ENCODE results near the gene RASSF1. TPM values are rescaled to one million over a fixed set of nuclear protein-coding genes. Genes with fewer than 3 reads are reported as not detected.
"Not testable (repeated sequence)": the region's sequence is repeated elsewhere in the genome, so short reads cannot be mapped to it uniquely, and the experiment has no call there.

The RASSF1 gene
- total and polyA plus RNA-seq, 4 donors: 17.7 to 29.2 (median 24.8) TPM

GRCh38 chr3:50290161-50290641, 50.4 kb downstream of the RASSF1 start:
- WGBS (ENCODE audit: insufficient coverage): 97% methylated on average over 6 of the region's 16 CpGs
- Histone ChIP-seq H3K27me3 (ENCODE audit: control insufficient read depth, insufficient read depth, low read length) (no peaks in the 10 kb centered on the region), H3K4me1 (ENCODE audit: control insufficient read depth, insufficient read depth, low read length) (peaks cover 29% of the 10 kb centered on the region), H3K4me3 (ENCODE audit: low read depth, low read length) (no peak overlapping the region), H3K36me3 (ENCODE audit: control insufficient read depth, insufficient read depth, low read length) (peaks cover 53% of the 10 kb centered on the region), H3K27ac (ENCODE audit: low read depth, low read length) (no peak overlapping the region), H3K9me3 (ENCODE audit: control insufficient read depth, insufficient read depth, low read length) (no peaks in the 10 kb centered on the region)
- no peak for DNase-seq (ENCODE audit: low read depth in 4 of 6, low spot score in 6 of 6)

GRCh38 chr3:50289130-50289529, 51.5 kb downstream of the RASSF1 start:
- WGBS (ENCODE audit: insufficient coverage): 90% methylated on average over 2 of the region's 6 CpGs
- no peak for DNase-seq (ENCODE audit: low read depth in 4 of 6, low spot score in 6 of 6)
- peaks cover 29% of the 10 kb centered on the region for H3K4me1 ChIP-seq (ENCODE audit: control insufficient read depth, insufficient read depth, low read length)
- H3K9me3 ChIP-seq (ENCODE audit: control insufficient read depth, insufficient read depth, low read length): no peaks in the 10 kb centered on the region
- no peak overlapping the region for H3K27ac ChIP-seq (ENCODE audit: low read depth, low read length)
- H3K36me3 ChIP-seq (ENCODE audit: control insufficient read depth, insufficient read depth, low read length): peaks cover 47% of the 10 kb centered on the region
- no peak overlapping the region for H3K4me3 ChIP-seq (ENCODE audit: low read depth, low read length)
- H3K27me3 ChIP-seq (ENCODE audit: control insufficient read depth, insufficient read depth, low read length): no peaks in the 10 kb centered on the region

- DNase-seq (ENCODE audit: low read depth in 4 of 6, low spot score in 6 of 6): no peak
- WGBS (ENCODE audit: insufficient coverage): 96% methylated on average over 22 of the region's 23 CpGs
- H3K36me3 ChIP-seq (ENCODE audit: control insufficient read depth, insufficient read depth, low read length): peaks cover 47% of the 10 kb centered on the region
These were observed 52.1 kb downstream of the RASSF1 start for GRCh38 chr3:50288387-50289007.

GRCh38 chr3:50287262-50287661, 53.4 kb downstream of the RASSF1 start:
- no peak for DNase-seq (ENCODE audit: low read depth in 4 of 6, low spot score in 6 of 6)
- H3K4me1 ChIP-seq (ENCODE audit: control insufficient read depth, insufficient read depth, low read length): peaks cover 17% of the 10 kb centered on the region
- WGBS (ENCODE audit: insufficient coverage): 87% methylated on average over 1 of the region's 1 CpG
- no peaks in the 10 kb centered on the region for H3K9me3 ChIP-seq (ENCODE audit: control insufficient read depth, insufficient read depth, low read length)
- H3K36me3 ChIP-seq (ENCODE audit: control insufficient read depth, insufficient read depth, low read length): peaks cover 47% of the 10 kb centered on the region
- H3K4me3 ChIP-seq (ENCODE audit: low read depth, low read length): no peak overlapping the region
- no peaks in the 10 kb centered on the region for H3K27me3 ChIP-seq (ENCODE audit: control insufficient read depth, insufficient read depth, low read length)
- H3K27ac ChIP-seq (ENCODE audit: low read depth, low read length): no peak overlapping the region

More at GRCh38 chr3:50288387-50289007, 52.1 kb downstream of the RASSF1 start:
- Histone ChIP-seq H3K4me3 (ENCODE audit: low read depth, low read length) (no peak overlapping the region), H3K4me1 (ENCODE audit: control insufficient read depth, insufficient read depth, low read length) (peaks cover 28% of the 10 kb centered on the region), H3K27ac (ENCODE audit: low read depth, low read length) (no peak overlapping the region), H3K27me3 (ENCODE audit: control insufficient read depth, insufficient read depth, low read length) (no peaks in the 10 kb centered on the region), H3K9me3 (ENCODE audit: control insufficient read depth, insufficient read depth, low read length) (no peaks in the 10 kb centered on the region)

- no peak for DNase-seq (ENCODE audit: low read depth in 4 of 6, low spot score in 6 of 6)
- Histone ChIP-seq H3K9me3 (ENCODE audit: control insufficient read depth, insufficient read depth, low read length) (no peaks in the 10 kb centered on the region), H3K4me3 (ENCODE audit: low read depth, low read length) (no peak overlapping the region), H3K4me1 (ENCODE audit: control insufficient read depth, insufficient read depth, low read length) (peaks cover 14% of the 10 kb centered on the region), H3K27ac (ENCODE audit: low read depth, low read length) (no peak overlapping the region), H3K36me3 (ENCODE audit: control insufficient read depth, insufficient read depth, low read length) (peaks cover 47% of the 10 kb centered on the region), H3K27me3 (ENCODE audit: control insufficient read depth, insufficient read depth, low read length) (no peaks in the 10 kb centered on the region)
- WGBS (ENCODE audit: insufficient coverage): 92% methylated on average over 25 of the region's 28 CpGs
These were observed 54.1 kb downstream of the RASSF1 start for GRCh38 chr3:50286322-50287227.

GRCh38 chr3:50284121-50284520, 56.5 kb downstream of the RASSF1 start:
- not testable (repeated sequence) for H3K9me3 ChIP-seq (ENCODE audit: control insufficient read depth, insufficient read depth, low read length); H3K4me3 ChIP-seq (ENCODE audit: low read depth, low read length); DNase-seq (ENCODE audit: low read depth in 4 of 6, low spot score in 6 of 6); H3K27me3 ChIP-seq (ENCODE audit: control insufficient read depth, insufficient read depth, low read length); H3K4me1 ChIP-seq (ENCODE audit: control insufficient read depth, insufficient read depth, low read length); H3K27ac ChIP-seq (ENCODE audit: low read depth, low read length)
- H3K36me3 ChIP-seq (ENCODE audit: control insufficient read depth, insufficient read depth, low read length): peaks cover 30% of the 10 kb centered on the region
- 89% methylated on average over 1 of the region's 6 CpGs for WGBS (ENCODE audit: insufficient coverage)

Other genes with a start within 250 kb of the RASSF1 start
- 10 to 100 TPM in 1 of 2 donors, 1 to 10 TPM in 1; 9.1 to 17.1 TPM for gene SEMA3F, start 185.5 kb downstream of the RASSF1 start, total RNA-seq
- 10 to 100 TPM; 11.3 to 21.8 TPM for gene SEMA3F, start 185.5 kb downstream of the RASSF1 start, polyA plus RNA-seq (ENCODE audit: insufficient read length in 2 of 2)
- not detected for gene GNAT1, start 149.2 kb downstream of the RASSF1 start, total RNA-seq
- under 1 TPM; 0.29 to 0.72 TPM for gene GNAT1, start 149.2 kb downstream of the RASSF1 start, polyA plus RNA-seq (ENCODE audit: insufficient read length in 2 of 2)
- gene SLC38A3, start 135.6 kb downstream of the RASSF1 start, total RNA-seq: 10 to 100 TPM; 10.5 to 51.0 TPM
- gene SLC38A3, start 135.6 kb downstream of the RASSF1 start, polyA plus RNA-seq (ENCODE audit: insufficient read length in 2 of 2): 10 to 100 TPM; 59.6 to 71.5 TPM
- gene GNAI2, start 104.6 kb downstream of the RASSF1 start, total RNA-seq: 100 to 1,000 TPM; 123 to 236 TPM
- 100 to 1,000 TPM; 293 to 308 TPM for gene GNAI2, start 104.6 kb downstream of the RASSF1 start, polyA plus RNA-seq (ENCODE audit: insufficient read length in 2 of 2)
- gene SEMA3B, start 71.7 kb downstream of the RASSF1 start, total RNA-seq: 100 to 1,000 TPM in 1 of 2 donors, 10 to 100 TPM in 1; 41.2 to 139 TPM
- gene SEMA3B, start 71.7 kb downstream of the RASSF1 start, polyA plus RNA-seq (ENCODE audit: insufficient read length in 2 of 2): 10 to 100 TPM; 19.1 to 87.4 TPM
- gene LSMEM2, start 61.7 kb downstream of the RASSF1 start, total RNA-seq: under 1 TPM in 1 of 2 donors, not detected in 1; 0.44 TPM
- gene LSMEM2, start 61.7 kb downstream of the RASSF1 start, polyA plus RNA-seq (ENCODE audit: insufficient read length in 2 of 2): 1 to 10 TPM in 1 of 2 donors, under 1 TPM in 1; 0.43 to 1.1 TPM
- 10 to 100 TPM; 15.0 to 40.3 TPM for gene IFRD2, start 48.4 kb downstream of the RASSF1 start, total RNA-seq
- 10 to 100 TPM; 30.6 to 34.5 TPM for gene IFRD2, start 48.4 kb downstream of the RASSF1 start, polyA plus RNA-seq (ENCODE audit: insufficient read length in 2 of 2)
- gene HYAL3, start 41.4 kb downstream of the RASSF1 start, total RNA-seq: 1 to 10 TPM; 4.2 to 9.7 TPM
- 10 to 100 TPM; 14.1 to 14.2 TPM for gene HYAL3, start 41.4 kb downstream of the RASSF1 start, polyA plus RNA-seq (ENCODE audit: insufficient read length in 2 of 2)
- 10 to 100 TPM in 1 of 2 donors, 1 to 10 TPM in 1; 4.6 to 12.8 TPM for gene NAA80, start 41.4 kb downstream of the RASSF1 start, total RNA-seq
- gene NAA80, start 41.4 kb downstream of the RASSF1 start, polyA plus RNA-seq (ENCODE audit: insufficient read length in 2 of 2): 10 to 100 TPM; 14.3 to 24.4 TPM
- 1 to 10 TPM in 1 of 2 donors, under 1 TPM in 1; 0.69 to 3.2 TPM for gene HYAL1, start 37.3 kb downstream of the RASSF1 start, total RNA-seq
- 1 to 10 TPM; 1.4 to 4.1 TPM for gene HYAL1, start 37.3 kb downstream of the RASSF1 start, polyA plus RNA-seq (ENCODE audit: insufficient read length in 2 of 2)
- 10 to 100 TPM; 30.0 to 92.3 TPM for gene HYAL2, start 18.1 kb downstream of the RASSF1 start, total RNA-seq
- 10 to 100 TPM; 35.9 to 40.3 TPM for gene HYAL2, start 18.1 kb downstream of the RASSF1 start, polyA plus RNA-seq (ENCODE audit: insufficient read length in 2 of 2)
- 10 to 100 TPM; 17.0 to 25.9 TPM for gene TUSC2, start 12.6 kb downstream of the RASSF1 start, total RNA-seq
- gene TUSC2, start 12.6 kb downstream of the RASSF1 start, polyA plus RNA-seq (ENCODE audit: insufficient read length in 2 of 2): 10 to 100 TPM; 48.5 to 50.7 TPM
- gene ZMYND10, start 4.9 kb upstream of the RASSF1 start, total RNA-seq: 10 to 100 TPM in 1 of 2 donors, 1 to 10 TPM in 1; 8.8 to 54.1 TPM
- 10 to 100 TPM; 28.6 to 40.9 TPM for gene ZMYND10, start 4.9 kb upstream of the RASSF1 start, polyA plus RNA-seq (ENCODE audit: insufficient read length in 2 of 2)
- 10 to 100 TPM; 22.6 to 33.2 TPM for gene NPRL2, start 9.9 kb upstream of the RASSF1 start, total RNA-seq
- gene NPRL2, start 9.9 kb upstream of the RASSF1 start, polyA plus RNA-seq (ENCODE audit: insufficient read length in 2 of 2): 10 to 100 TPM; 40.9 to 43.8 TPM
- 10 to 100 TPM; 15.3 to 15.5 TPM for gene CYB561D2, start 10.0 kb upstream of the RASSF1 start, total RNA-seq
- gene CYB561D2, start 10.0 kb upstream of the RASSF1 start, polyA plus RNA-seq (ENCODE audit: insufficient read length in 2 of 2): 10 to 100 TPM; 14.8 to 16.1 TPM
- 10 to 100 TPM; 21.6 to 49.6 TPM for gene TMEM115, start 18.7 kb upstream of the RASSF1 start, total RNA-seq
- gene TMEM115, start 18.7 kb upstream of the RASSF1 start, polyA plus RNA-seq (ENCODE audit: insufficient read length in 2 of 2): 10 to 100 TPM; 44.0 to 44.8 TPM
- gene CACNA2D2, start 162.8 kb upstream of the RASSF1 start, total RNA-seq: 10 to 100 TPM; 11.6 to 27.0 TPM
- gene CACNA2D2, start 162.8 kb upstream of the RASSF1 start, polyA plus RNA-seq (ENCODE audit: insufficient read length in 2 of 2): 10 to 100 TPM; 49.6 to 59.2 TPM
- gene C3orf18, start 226.9 kb upstream of the RASSF1 start, total RNA-seq: 10 to 100 TPM; 22.6 to 28.8 TPM
- 10 to 100 TPM; 32.2 to 43.6 TPM for gene C3orf18, start 226.9 kb upstream of the RASSF1 start, polyA plus RNA-seq (ENCODE audit: insufficient read length in 2 of 2)
- gene HEMK1, start 228.7 kb upstream of the RASSF1 start, total RNA-seq: 10 to 100 TPM in 1 of 2 donors, 1 to 10 TPM in 1; 4.3 to 23.7 TPM
- gene HEMK1, start 228.7 kb upstream of the RASSF1 start, polyA plus RNA-seq (ENCODE audit: insufficient read length in 2 of 2): 10 to 100 TPM; 16.9 to 18.6 TPM